MM.1S (cell line): ENCODE measurements around the gene SHMT1.

Experiments
- DNase-seq: peaks from one replicate; pipeline ENCODE4 v3.0.0-alpha.2; 2015
- H2AFZ ChIP-seq: fragments of 300-600 bp; sonication (generic); 2 replicates; pipeline ENCODE4 v1.6.0; 2016; ENCODE audit warnings: antibody characterized with exemption, low read length
- H3F3A ChIP-seq: fragments of 300-600 bp; sonication (generic); 2 replicates; pipeline ENCODE4 v1.6.1; 2016; ENCODE audit warnings: mild to moderate bottlenecking, antibody characterized with exemption, low read length, moderate library complexity, mixed read lengths; ENCODE audit not compliant: insufficient read depth
- H3K27ac ChIP-seq: fragments of 300-600 bp; sonication (generic); 2 replicates; pipeline ENCODE4 v1.5.1; 2016; ENCODE audit warnings: mild to moderate bottlenecking, low read length
- H3K27me3 ChIP-seq: fragments of 300-600 bp; sonication (generic); replicated peaks from 2 replicates; pipeline ENCODE4 v1.6.0; 2016; ENCODE audit warnings: low read length; ENCODE audit not compliant: insufficient read depth
- H3K36me3 ChIP-seq: fragments of 300-600 bp; sonication (generic); replicated peaks from 2 replicates; pipeline ENCODE4 v1.6.1; 2016; ENCODE audit warnings: mild to moderate bottlenecking, low read length, mixed read lengths; ENCODE audit not compliant: insufficient read depth
- H3K4me1 ChIP-seq: fragments of 300-600 bp; sonication (generic); 2 replicates; pipeline ENCODE4 v1.6.1; 2016; ENCODE audit warnings: low read length, mixed read lengths
- H3K4me2 ChIP-seq: fragments of 300-600 bp; sonication (generic); 2 replicates; pipeline ENCODE4 v1.6.0; 2016; ENCODE audit warnings: low read depth, low read length
- H3K4me3 ChIP-seq: fragments of 300-600 bp; sonication (generic); 2 replicates; pipeline ENCODE4 v1.5.1; 2016; ENCODE audit warnings: low read length, mixed read lengths
- H3K79me2 ChIP-seq: fragments of 300-600 bp; sonication (generic); 2 replicates; pipeline ENCODE4 v1.6.1; 2016; ENCODE audit warnings: mixed run types, low read length, mixed read lengths
- H3K9ac ChIP-seq: fragments of 300-600 bp; sonication (generic); 2 replicates; pipeline ENCODE4 v1.6.1; 2016; ENCODE audit warnings: low read length, mixed read lengths
- H3K9me2 ChIP-seq: fragments of 300-600 bp; sonication (generic); replicated peaks from 2 replicates; pipeline ENCODE4 v1.6.1; 2016; ENCODE audit warnings: mild to moderate bottlenecking, low read length, mixed read lengths; ENCODE audit not compliant: insufficient read depth
- H3K9me3 ChIP-seq: fragments of 300-600 bp; sonication (generic); replicated peaks from 2 replicates; pipeline ENCODE4 v1.6.1; 2016; ENCODE audit warnings: mild to moderate bottlenecking, low read length, mixed read lengths; ENCODE audit not compliant: insufficient read depth
- H4K20me1 ChIP-seq: fragments of 300-600 bp; sonication (generic); 2 replicates; pipeline ENCODE4 v1.6.1; 2016; ENCODE audit warnings: mild to moderate bottlenecking, low read length, moderate library complexity, mixed read lengths; ENCODE audit not compliant: insufficient read depth
- CTCF ChIP-seq: fragments of 300-600 bp; sonication (generic); IDR thresholded peaks from 2 replicates; pipeline ENCODE4 v1.5.1; 2016; ENCODE audit warnings: antibody characterized with exemption, low read length, mixed read lengths
- EZH2 ChIP-seq: fragments of 300-600 bp; sonication (generic); optimal IDR thresholded peaks from 2 replicates; pipeline ENCODE3; 2017; ENCODE audit warnings: low read depth, mild to moderate bottlenecking, antibody characterized with exemption, low read length, mixed read lengths
- EZH2phosphoT487 ChIP-seq: fragments of 300-600 bp; sonication (generic); IDR thresholded peaks from 2 replicates; pipeline ENCODE4 v1.6.1; 2018; ENCODE audit warnings: antibody characterized with exemption, low read length

The SHMT1 gene

GRCh38 chr17:18315961-18316360 lies 47.4 kb downstream of the SHMT1 start:
- H3K4me2 ChIP-seq: peak overlapping the region; percentile 71
- H3K9me3 ChIP-seq: no peaks in the 10 kb centered on the region
- TF ChIP-seq EZH2phosphoT487: no peak
- TF ChIP-seq EZH2: no peak
- TF ChIP-seq CTCF: no peak
- H4K20me1 ChIP-seq: 0 out of 2 replicates have a peak, but pooled peaks cover 4% of the 10 kb centered on the region
- peak overlapping the region; percentile 96 for H3K4me3 ChIP-seq
- no peaks in the 10 kb centered on the region for H3K27me3 ChIP-seq
- peaks cover 44% of the 10 kb centered on the region for H3K4me1 ChIP-seq
- no peak overlapping the region for H2AFZ ChIP-seq
- H3F3A ChIP-seq: peaks cover 3% of the 10 kb centered on the region; the same call in 1 of the 2 replicates
- DNase-seq: no peak
- peak overlapping the region; percentile 81 for H3K9ac ChIP-seq
- peaks cover 3% of the 10 kb centered on the region; the same call in 1 of the 2 replicates for H3K36me3 ChIP-seq
- H3K9me2 ChIP-seq: no peaks in the 10 kb centered on the region
- H3K79me2 ChIP-seq: peaks cover 93% of the 10 kb centered on the region
- H3K27ac ChIP-seq: peak overlapping the region; percentile 93; the same call in 1 of the 2 replicates

GRCh38 chr17:18315562-18315922 lies 47.8 kb downstream of the SHMT1 start:
- Histone ChIP-seq H2AFZ (peak overlapping the region; percentile 52), H3K27me3 (no peaks in the 10 kb centered on the region), H3K4me2 (peak overlapping the region; percentile 71), H3K79me2 (peaks cover 93% of the 10 kb centered on the region), H3K9me3 (no peaks in the 10 kb centered on the region), H3K4me1 (peaks cover 44% of the 10 kb centered on the region), H3K9ac (peak overlapping the region; percentile 81), H4K20me1 (0 out of 2 replicates have a peak, but pooled peaks cover 4% of the 10 kb centered on the region), H3K36me3 (peaks cover 3% of the 10 kb centered on the region; the same call in 1 of the 2 replicates), H3F3A (peaks cover 3% of the 10 kb centered on the region; the same call in 1 of the 2 replicates), H3K4me3 (peak overlapping the region; percentile 96), H3K9me2 (no peaks in the 10 kb centered on the region), H3K27ac (peak overlapping the region; percentile 93)
- TF ChIP-seq EZH2 (no peak), CTCF (no peak), EZH2phosphoT487 (no peak)
- DNase-seq: peak; percentile 20

GRCh38 chr17:18314731-18315561 lies 48.4 kb downstream of the SHMT1 start, which contains the start of the genes SMCR8 and TOP3A:
Gene SMCR8, plus strand, starts transcription at chr17:18315293. Its CDS starts 497 bp downstream, at chr17:18315790.
Gene TOP3A, minus strand, starts transcription at chr17:18314994. Its CDS starts 216 bp downstream, at chr17:18314778.
- no peaks in the 10 kb centered on the region for H3K27me3 ChIP-seq
- peak within 1 kb of the TSS; percentile 96 for H3K4me3 ChIP-seq
- peak within 1 kb of the TSS; percentile 93 for H3K27ac ChIP-seq
- H3K79me2 ChIP-seq: peaks cover 93% of the 10 kb centered on the region
- H3K4me1 ChIP-seq: peaks cover 40% of the 10 kb centered on the region
- TF ChIP-seq CTCF (no peak), EZH2 (no peak), EZH2phosphoT487 (no peak)
- peak within 1 kb of the TSS; percentile 81 for H3K9ac ChIP-seq
- H2AFZ ChIP-seq: peak within 1 kb of the TSS; percentile 79
- H4K20me1 ChIP-seq: 0 out of 2 replicates have a peak, but pooled peaks cover 3% of the 10 kb centered on the region
- peak within 1 kb of the TSS; percentile 83 for H3K4me2 ChIP-seq
- no peaks in the 10 kb centered on the region for H3K9me2 ChIP-seq
- DNase-seq: peak; percentile 96
- H3K36me3 ChIP-seq: peaks cover 3% of the 10 kb centered on the region; the same call in 1 of the 2 replicates
- H3F3A ChIP-seq: peaks cover 3% of the 10 kb centered on the region; the same call in 1 of the 2 replicates
- no peaks in the 10 kb centered on the region for H3K9me3 ChIP-seq
